Mesodermal cell (in vitro differentiated cells): ENCODE data around the gene SERGEF.

Experiments
- H3K27ac ChIP-seq: 2 replicates; pipeline ENCODE4 v1.7.0; 2013; ENCODE audit warnings: mild to moderate bottlenecking, low read depth, low read length, moderate library complexity; ENCODE audit not compliant: severe bottlenecking
- H3K36me3 ChIP-seq: 2 replicates; pipeline ENCODE4 v1.7.1; 2013; ENCODE audit warnings: mild to moderate bottlenecking, low read length, moderate library complexity; ENCODE audit not compliant: control insufficient read depth, insufficient read depth
- H3K4me1 ChIP-seq: one replicate; pipeline ENCODE4 v1.7.1; 2013; ENCODE audit warnings: mild to moderate bottlenecking, low read length; ENCODE audit not compliant: insufficient read depth, control insufficient read depth, poor library complexity, severe bottlenecking
- H3K4me3 ChIP-seq: 2 replicates; pipeline ENCODE4 v1.7.0; 2013; ENCODE audit warnings: low read length, control low read depth, mild to moderate bottlenecking; ENCODE audit not compliant: insufficient read depth, poor library complexity, severe bottlenecking; ENCODE audit errors: extremely low read depth
- H3K9me3 ChIP-seq: 2 replicates; pipeline ENCODE4 v1.7.1; 2013; ENCODE audit warnings: mild to moderate bottlenecking, low read length, moderate library complexity; ENCODE audit not compliant: control insufficient read depth
- WGBS, 2 experiments: methylation state at CpG; one replicate each; pipeline ENCODE4 v1.1.5; 2013; ENCODE audit warnings: missing lambda C conversion rate in 2 of 2; ENCODE audit not compliant: insufficient coverage in 2 of 2; 5-methylcytosine and 5-hydroxymethylcytosine counted together

SERGEF gene

DNA sequence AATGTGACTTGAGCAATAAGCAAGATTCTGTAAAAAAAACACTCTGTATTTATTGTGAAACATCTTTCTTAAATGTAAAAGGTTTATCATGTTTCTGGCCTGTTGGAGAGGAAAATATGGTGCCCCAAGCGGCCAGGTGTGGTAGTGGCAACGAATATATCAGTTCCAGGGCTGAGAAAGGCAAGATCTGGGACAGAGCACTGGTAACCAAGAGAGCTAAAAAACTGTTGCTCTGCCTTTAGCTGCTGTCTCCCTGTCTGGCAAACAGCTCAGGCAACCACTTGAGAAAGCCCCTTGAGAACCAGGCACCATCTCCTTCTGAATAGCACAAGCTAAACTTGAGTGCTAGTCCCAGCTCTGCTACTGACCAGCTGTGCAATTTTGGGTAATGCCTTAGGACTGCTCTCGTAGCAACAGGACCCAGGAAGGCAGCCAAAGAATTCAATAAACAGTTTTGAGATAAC lies 148.3 kb downstream of the SERGEF start:
- H3K4me3 ChIP-seq = no peak overlapping the region
- no peaks in the 10 kb centered on the region for H3K36me3 ChIP-seq
- 0% methylated on average over 2 of the region's 3 CpGs for WGBS, 2 experiments
- no peaks in the 10 kb centered on the region for H3K4me1 ChIP-seq
- H3K27ac ChIP-seq = no peak overlapping the region
- H3K9me3 ChIP-seq = no peaks in the 10 kb centered on the region

DNA sequence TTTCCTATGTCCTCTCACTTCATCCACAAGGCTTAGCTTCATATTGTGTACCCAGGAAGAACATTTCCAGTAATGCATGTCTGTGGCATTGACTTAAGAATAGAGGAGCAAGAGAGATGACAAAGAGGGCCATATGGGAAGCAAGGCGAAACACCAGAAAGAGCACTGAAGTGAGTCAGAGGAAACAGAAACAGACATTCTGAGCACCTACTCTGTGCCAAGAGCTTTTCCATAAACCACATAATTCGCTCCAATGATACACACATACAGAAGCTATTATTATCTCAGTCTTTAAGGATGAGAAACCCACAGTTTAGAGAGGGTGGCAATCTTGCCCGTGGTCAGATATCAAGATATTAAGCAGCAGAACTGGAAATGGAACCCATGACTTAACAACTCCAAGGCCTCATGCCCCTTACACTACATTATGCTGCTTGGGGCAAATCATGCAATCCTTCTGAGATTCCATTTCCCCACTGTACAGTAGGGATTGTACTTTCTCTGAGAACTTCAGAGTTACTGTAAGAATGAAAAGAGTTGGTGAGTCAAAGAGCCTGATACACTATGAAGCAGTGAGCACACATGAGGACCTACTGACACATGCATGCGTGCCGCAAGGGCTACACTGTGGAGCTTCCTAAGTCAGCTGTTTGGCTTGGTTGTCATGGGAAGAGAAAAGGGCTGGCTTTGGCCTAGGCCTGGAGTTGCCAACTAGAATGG lies 151.7 kb downstream of the SERGEF start:
- Histone ChIP-seq H3K36me3 (no peaks in the 10 kb centered on the region), H3K9me3 (no peaks in the 10 kb centered on the region), H3K4me3 (no peak overlapping the region), H3K4me1 (no peaks in the 10 kb centered on the region), H3K27ac (no peak overlapping the region)
- 83 to 93% methylated on average over 2 to 3 of the region's 5 CpGs for WGBS, 2 experiments

DNA sequence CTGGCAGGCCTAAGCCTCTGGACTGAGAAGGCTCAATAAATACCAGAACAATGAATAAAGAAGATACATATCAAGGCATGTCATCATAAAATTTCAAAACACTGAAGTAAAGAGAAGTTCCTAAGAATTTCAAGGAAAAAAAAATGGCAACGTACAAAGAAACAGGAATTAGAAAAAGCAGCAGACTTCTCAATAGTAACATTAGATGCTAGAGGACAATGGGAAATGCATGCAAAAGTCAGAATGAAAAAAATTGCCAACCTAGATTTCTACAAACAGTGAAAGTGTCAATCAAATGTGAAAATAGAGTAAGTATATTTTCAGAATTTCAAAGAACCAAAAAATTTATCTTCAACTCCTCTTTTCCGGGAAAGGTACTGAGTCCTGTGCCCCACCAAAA lies 153.3 kb downstream of the SERGEF start:
- Histone ChIP-seq H3K9me3 (no peaks in the 10 kb centered on the region), H3K4me1 (no peaks in the 10 kb centered on the region), H3K36me3 (no peaks in the 10 kb centered on the region), H3K27ac (no peak overlapping the region), H3K4me3 (no peak overlapping the region)
- no CpG with 5 or more reads among the region's 2 CpGs for WGBS, 2 experiments

DNA sequence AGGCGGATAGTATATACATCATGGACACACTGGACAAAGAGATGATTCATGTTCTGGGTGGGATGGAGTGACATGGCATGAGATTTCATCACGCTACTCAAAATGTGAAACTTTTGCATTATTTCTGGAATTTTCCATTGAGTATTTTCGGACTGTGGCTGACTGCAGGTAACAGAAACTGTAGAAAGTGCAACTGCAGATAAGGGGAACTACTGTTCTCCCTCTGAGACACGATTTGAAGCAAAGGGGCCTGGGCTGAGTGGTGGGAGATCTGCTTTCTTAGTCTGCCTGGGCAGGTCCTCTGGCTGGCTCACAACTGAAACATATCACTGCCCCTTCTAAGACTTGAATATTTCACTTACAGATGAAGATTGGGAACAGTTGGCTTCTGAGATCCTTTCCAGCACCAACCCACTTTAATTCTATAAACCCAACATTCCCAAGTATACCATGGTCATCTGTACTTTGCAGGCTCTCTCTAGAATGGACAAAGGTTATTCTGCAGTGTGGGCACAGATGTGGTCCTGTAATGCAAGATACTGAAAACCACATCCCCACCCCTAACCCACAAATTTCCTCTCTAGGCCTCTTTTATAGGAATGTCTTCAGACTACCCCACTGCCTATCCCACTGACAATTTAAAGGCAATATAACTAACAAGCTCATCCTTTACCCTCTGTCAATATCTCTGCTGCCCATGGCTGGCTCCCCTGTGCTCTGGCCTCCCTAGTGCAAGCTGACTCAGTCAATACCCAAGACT lies 157.1 kb downstream of the SERGEF start:
- 94 to 100% methylated on average over 2 to 4 of the region's 4 CpGs for WGBS, 2 experiments
- Histone ChIP-seq H3K9me3 (no peaks in the 10 kb centered on the region), H3K36me3 (no peaks in the 10 kb centered on the region), H3K4me3 (no peak overlapping the region), H3K4me1 (no peaks in the 10 kb centered on the region), H3K27ac (no peak overlapping the region)

DNA sequence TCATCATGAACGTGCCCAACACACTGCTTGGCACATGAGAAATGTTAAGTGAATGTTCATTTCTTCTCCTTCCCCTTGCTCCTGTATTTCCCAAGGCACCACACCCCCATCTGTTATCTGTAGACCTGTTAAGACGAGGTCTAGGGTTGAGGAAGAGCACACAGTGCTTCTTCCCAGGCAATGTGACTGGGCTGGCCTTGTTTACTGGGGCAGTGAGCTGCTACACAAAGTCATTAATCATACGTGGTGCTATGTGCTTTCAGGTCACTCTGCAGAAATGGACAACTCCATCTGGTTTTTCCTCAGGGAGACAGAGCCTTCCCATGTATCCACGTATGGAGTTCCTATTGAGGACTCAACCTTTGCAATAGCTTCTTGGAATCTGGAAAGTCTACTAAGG lies 159.6 kb downstream of the SERGEF start:
- H3K4me1 ChIP-seq = no peaks in the 10 kb centered on the region
- H3K9me3 ChIP-seq = no peaks in the 10 kb centered on the region
- no peak overlapping the region for H3K4me3 ChIP-seq
- no peak overlapping the region for H3K27ac ChIP-seq
- no peaks in the 10 kb centered on the region for H3K36me3 ChIP-seq
- 83 to 93% methylated on average over 3 of the region's 4 CpGs for WGBS, 2 experiments

DNA sequence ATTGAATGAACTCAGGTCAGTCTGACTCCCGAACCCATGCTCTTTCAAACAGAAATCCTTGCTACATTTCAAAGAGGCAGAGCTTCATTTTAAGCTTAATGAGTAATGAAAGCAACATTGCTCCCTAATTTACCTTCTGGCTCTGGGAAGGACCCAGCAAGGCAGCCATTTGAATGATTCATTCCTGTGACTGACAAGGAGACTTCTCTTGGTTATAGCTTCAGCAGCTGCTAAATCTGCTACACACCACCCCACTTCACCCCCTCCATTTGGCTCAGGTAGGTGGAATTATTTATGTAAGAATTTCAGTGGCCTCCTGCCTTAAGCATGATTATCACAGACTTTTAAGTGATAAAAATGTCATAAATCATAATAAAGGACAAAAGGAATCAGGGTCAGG lies 160.6 kb downstream of the SERGEF start:
- H3K27ac ChIP-seq = no peak overlapping the region
- no peaks in the 10 kb centered on the region for H3K36me3 ChIP-seq
- H3K4me1 ChIP-seq = no peaks in the 10 kb centered on the region
- 89% methylated on average over 1 of the region's 1 CpG; no CpG with 5 or more reads in 1 of the 2 experiments for WGBS, 2 experiments
- H3K4me3 ChIP-seq = no peak overlapping the region
- H3K9me3 ChIP-seq = no peaks in the 10 kb centered on the region

DNA sequence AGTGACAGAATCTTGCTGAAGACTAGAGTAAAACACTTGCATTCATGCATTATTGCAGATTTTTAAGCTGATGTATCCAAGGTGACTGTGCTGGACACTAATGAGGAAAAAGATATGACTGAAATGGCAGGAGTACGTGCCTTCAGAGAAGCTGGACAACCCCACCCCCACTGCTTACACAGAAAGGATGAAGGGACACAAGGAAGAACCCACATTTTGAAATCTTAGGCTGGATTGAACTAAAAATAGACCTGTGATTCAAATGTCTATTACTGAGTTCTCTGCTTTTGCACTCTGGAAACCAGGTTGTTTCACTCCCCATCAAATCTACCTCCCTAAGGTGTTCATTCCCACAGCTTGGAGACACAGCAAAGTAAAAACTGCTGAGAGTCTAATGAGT lies 161.2 kb downstream of the SERGEF start:
- no CpG with 5 or more reads among the region's 1 CpG for WGBS, 2 experiments
- Histone ChIP-seq H3K4me3 (no peak overlapping the region), H3K9me3 (no peaks in the 10 kb centered on the region), H3K27ac (no peak overlapping the region), H3K4me1 (no peaks in the 10 kb centered on the region), H3K36me3 (no peaks in the 10 kb centered on the region)

DNA sequence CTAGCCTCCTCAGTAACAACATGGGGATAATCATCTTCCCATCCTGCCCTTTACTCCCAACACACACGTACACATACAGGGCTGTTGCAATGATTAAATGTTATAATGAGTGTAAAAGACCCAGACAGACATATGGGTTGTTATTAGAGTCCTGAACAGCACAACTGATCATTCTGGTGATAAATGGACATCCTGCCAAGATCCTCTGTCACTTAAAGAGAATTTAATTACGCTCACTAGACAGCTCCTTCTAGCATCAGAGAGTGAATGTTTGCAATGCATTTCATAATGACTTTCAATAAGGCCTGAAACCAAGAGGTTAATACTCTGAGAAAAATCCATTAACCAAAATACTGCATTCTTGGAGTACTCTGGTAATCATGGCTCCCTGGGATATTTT lies 162.5 kb downstream of the SERGEF start:
- WGBS, 2 experiments = 88 to 100% methylated on average over 1 of the region's 2 CpGs
- H3K36me3 ChIP-seq = no peaks in the 10 kb centered on the region
- H3K27ac ChIP-seq = no peak overlapping the region
- H3K4me3 ChIP-seq = no peak overlapping the region
- H3K9me3 ChIP-seq = no peaks in the 10 kb centered on the region
- no peaks in the 10 kb centered on the region for H3K4me1 ChIP-seq

DNA sequence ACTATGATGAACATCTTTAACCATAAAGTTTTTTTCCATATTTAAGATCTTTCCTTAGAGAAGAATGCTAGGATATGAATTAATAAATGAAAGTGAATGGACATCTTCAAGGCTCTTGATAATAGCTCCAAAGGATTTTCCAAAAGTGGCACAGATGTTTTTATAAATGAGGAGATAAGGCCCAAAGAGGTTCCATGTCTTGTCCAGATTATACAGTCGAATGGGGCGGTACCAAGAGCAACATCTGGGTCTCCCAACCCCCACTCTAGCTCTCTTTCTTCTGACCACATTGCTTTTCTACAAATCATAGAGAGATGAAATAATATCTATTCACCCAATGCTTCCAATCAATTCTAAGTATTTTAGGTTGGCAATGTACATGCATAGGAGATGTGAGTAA lies 164.1 kb downstream of the SERGEF start:
- no CpG with 5 or more reads among the region's 2 CpGs for WGBS, 2 experiments
- Histone ChIP-seq H3K4me3 (no peak overlapping the region), H3K4me1 (no peaks in the 10 kb centered on the region), H3K36me3 (no peaks in the 10 kb centered on the region), H3K27ac (no peak overlapping the region), H3K9me3 (no peaks in the 10 kb centered on the region)

DNA sequence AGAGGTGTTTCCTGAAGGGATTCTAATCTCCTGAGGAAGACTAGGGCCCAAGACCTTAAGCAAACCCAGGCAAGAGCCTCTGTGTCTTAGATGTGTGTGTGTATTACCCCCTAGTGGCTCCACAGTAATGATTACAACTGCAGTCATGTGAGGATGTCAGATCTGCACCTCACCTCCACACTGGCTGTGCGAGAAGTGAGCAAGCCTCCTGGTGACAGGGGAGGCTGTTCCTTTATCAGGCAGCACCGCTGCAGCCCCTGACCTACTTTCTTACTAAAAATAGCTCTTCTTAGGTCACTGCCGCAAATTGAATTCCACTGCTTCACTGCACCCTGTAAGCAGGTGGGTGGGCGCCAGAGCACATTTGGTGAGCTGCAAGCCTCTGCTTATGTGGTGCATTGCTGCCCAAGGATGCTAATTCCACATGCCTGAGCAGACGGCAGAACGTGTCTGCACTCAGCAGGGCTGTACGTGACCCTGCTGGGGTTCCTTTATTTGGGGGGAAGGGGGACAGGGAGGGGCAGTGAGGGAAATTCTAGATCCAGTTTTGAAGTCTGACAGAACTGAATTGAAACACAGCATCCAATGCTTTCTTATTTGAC lies 165.9 kb downstream of the SERGEF start:
- Histone ChIP-seq H3K4me1 (no peaks in the 10 kb centered on the region), H3K27ac (no peak overlapping the region), H3K36me3 (no peaks in the 10 kb centered on the region), H3K4me3 (no peak overlapping the region), H3K9me3 (no peaks in the 10 kb centered on the region)
- WGBS, 2 experiments = 88 to 100% methylated on average over 2 to 4 of the region's 7 CpGs

DNA sequence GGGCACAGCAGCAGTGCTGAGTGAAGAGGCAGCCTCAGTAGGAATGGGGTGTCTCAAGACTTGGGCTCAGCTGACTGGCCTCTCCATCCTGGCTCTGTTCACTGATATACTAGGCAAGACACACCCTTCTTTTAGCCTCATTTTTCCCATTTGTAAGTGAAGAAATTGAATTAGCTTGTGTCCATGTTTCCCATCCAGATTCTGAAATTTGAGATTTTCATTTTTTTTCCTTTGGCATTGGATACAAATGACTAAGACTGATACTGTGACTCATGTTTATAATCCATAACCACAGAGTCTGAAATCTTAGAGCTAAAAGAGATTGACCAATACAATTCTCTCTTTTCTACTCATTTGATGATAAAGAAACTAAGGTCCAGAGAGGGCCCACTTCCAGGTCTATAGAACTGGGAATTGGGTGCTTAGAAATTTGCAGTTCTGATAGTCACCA lies 167.4 kb downstream of the SERGEF start:
- Histone ChIP-seq H3K36me3 (no peaks in the 10 kb centered on the region), H3K9me3 (no peaks in the 10 kb centered on the region), H3K27ac (no peak overlapping the region), H3K4me1 (no peaks in the 10 kb centered on the region), H3K4me3 (no peak overlapping the region)
